ENCODE data around the gene MAGI3.

Gene MAGI3

DNA sequence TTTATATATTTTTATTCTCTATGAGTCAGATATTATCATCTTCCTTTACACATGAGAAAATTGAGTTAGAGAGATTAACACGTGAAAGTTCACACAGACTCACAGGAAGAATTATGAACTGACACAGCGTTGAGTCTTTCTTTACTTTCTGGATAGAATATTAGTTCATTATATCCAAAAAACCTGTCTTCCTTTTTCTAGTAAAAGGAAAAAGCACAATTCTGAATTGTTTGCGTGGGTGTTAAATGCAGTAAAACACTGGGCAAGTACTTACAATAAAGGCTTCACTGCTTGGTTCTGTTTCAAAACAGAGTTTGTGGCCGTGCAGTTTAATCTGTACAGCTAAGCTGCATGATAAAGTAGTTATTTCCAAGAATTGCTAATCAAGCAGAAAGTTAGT is 10.8 kb downstream of the MAGI3 start:
- Histone ChIP-seq H2AFZ (ENCODE audit: insufficient read depth, low read length, poor library complexity) (no peak overlapping the region), H3K23ac (ENCODE audit: low read length) (no peak overlapping the region), H3K79me1 (ENCODE audit: low read length) (no peaks in the 10 kb centered on the region), H3K9ac (ENCODE audit: low read length) (no peak overlapping the region), H3K4me2 (ENCODE audit: low read length) (no peak overlapping the region), H2AK5ac (ENCODE audit: low read length) (no peak overlapping the region), H3K9me3 (ENCODE audit: insufficient read depth, low read depth, low read length) (no peaks in the 10 kb centered on the region), H3K36me3 (ENCODE audit: control insufficient read depth in 1 of 2, insufficient read depth in 2 of 2, low read length in 2 of 2) (no peaks in the 10 kb centered on the region), H4K91ac (ENCODE audit: low read depth, low read length) (no peak overlapping the region), H3K18ac (ENCODE audit: low read length) (no peak overlapping the region), H3K14ac (ENCODE audit: low read length) (no peak overlapping the region), H3K4me3 (ENCODE audit: low read depth, low read length) (no peak overlapping the region), H4K8ac (ENCODE audit: low read depth, low read length) (no peak overlapping the region), H2BK120ac (ENCODE audit: insufficient read depth, low read length, poor library complexity) (no peak overlapping the region), H3K27me3 (ENCODE audit: insufficient read depth, low read length) (no peaks in the 10 kb centered on the region), H2BK12ac (ENCODE audit: low read length) (no peak overlapping the region), H3K27ac (ENCODE audit: low read depth, low read length) (no peak overlapping the region), H3K4me1 (ENCODE audit: control insufficient read depth in 1 of 2, insufficient read depth in 2 of 2, low read length in 2 of 2) (peaks cover 0 to 1% of the 10 kb centered on the region in 2 experiments), H2BK5ac (ENCODE audit: low read depth, low read length, poor library complexity) (no peak overlapping the region), H3K79me2 (ENCODE audit: control insufficient read depth, insufficient read depth, low read length, poor library complexity) (peaks cover 6% of the 10 kb centered on the region), H4K12ac (ENCODE audit: low read depth, low read length) (no peak overlapping the region), H3K4ac (ENCODE audit: low read depth, low read length) (no peak overlapping the region)
- no CpG with 5 or more reads among the region's 4 CpGs for whole genome bisulfite sequencing (ENCODE audit: extremely low coverage, insufficient coverage, insufficient read length)
- DNase-seq, result no peak

DNA sequence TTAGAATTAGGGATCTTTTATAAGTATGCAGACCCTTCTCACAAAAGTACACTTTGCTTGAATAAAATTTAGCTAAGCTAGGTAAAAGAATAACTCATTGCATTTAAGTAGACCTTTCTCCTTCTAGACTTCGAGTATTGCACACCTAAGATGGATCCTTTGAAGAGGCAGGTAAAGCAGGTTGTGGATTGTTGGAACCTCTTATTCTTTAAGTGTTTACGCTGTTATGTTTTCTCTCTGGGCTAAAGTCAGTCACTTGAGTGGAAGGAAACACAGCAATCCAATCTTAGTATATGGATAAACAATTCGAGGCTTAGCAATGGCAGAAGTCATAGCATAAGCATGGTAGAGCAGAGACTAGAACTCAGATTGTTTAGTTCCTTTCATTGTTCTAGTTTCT is 11.4 kb downstream of the MAGI3 start:
- H3K14ac ChIP-seq (ENCODE audit: low read length), result no peak overlapping the region
- H3K9me3 ChIP-seq (ENCODE audit: insufficient read depth, low read depth, low read length), result no peaks in the 10 kb centered on the region
- H3K9ac ChIP-seq (ENCODE audit: low read length), result no peak overlapping the region
- H2BK12ac ChIP-seq (ENCODE audit: low read length), result no peak overlapping the region
- H4K91ac ChIP-seq (ENCODE audit: low read depth, low read length), result no peak overlapping the region
- no peaks in the 10 kb centered on the region for H3K79me1 ChIP-seq (ENCODE audit: low read length)
- H2BK120ac ChIP-seq (ENCODE audit: insufficient read depth, low read length, poor library complexity), result no peak overlapping the region
- no peak overlapping the region for H3K18ac ChIP-seq (ENCODE audit: low read length)
- no peak for DNase-seq
- no peak overlapping the region for H4K12ac ChIP-seq (ENCODE audit: low read depth, low read length)
- no peak overlapping the region for H3K4me3 ChIP-seq (ENCODE audit: low read depth, low read length)
- no peak overlapping the region for H3K23ac ChIP-seq (ENCODE audit: low read length)
- H2AFZ ChIP-seq (ENCODE audit: insufficient read depth, low read length, poor library complexity), result no peak overlapping the region
- peaks cover 7% of the 10 kb centered on the region for H3K79me2 ChIP-seq (ENCODE audit: control insufficient read depth, insufficient read depth, low read length, poor library complexity)
- no peak overlapping the region for H3K27ac ChIP-seq (ENCODE audit: low read depth, low read length)
- WGBS (ENCODE audit: extremely low coverage, insufficient coverage, insufficient read length), result no CpG with 5 or more reads among the region's 3 CpGs
- no peak overlapping the region for H4K8ac ChIP-seq (ENCODE audit: low read depth, low read length)
- H3K4me2 ChIP-seq (ENCODE audit: low read length), result no peak overlapping the region
- H3K4me1 ChIP-seq (ENCODE audit: control insufficient read depth in 1 of 2, insufficient read depth in 2 of 2, low read length in 2 of 2), result no peaks in the 10 kb centered on the region
- H2BK5ac ChIP-seq (ENCODE audit: low read depth, low read length, poor library complexity), result no peak overlapping the region
- H3K27me3 ChIP-seq (ENCODE audit: insufficient read depth, low read length), result no peaks in the 10 kb centered on the region
- H2AK5ac ChIP-seq (ENCODE audit: low read length), result no peak overlapping the region
- no peak overlapping the region for H3K4ac ChIP-seq (ENCODE audit: low read depth, low read length)
- no peaks in the 10 kb centered on the region for H3K36me3 ChIP-seq (ENCODE audit: control insufficient read depth in 1 of 2, insufficient read depth in 2 of 2, low read length in 2 of 2)

DNA sequence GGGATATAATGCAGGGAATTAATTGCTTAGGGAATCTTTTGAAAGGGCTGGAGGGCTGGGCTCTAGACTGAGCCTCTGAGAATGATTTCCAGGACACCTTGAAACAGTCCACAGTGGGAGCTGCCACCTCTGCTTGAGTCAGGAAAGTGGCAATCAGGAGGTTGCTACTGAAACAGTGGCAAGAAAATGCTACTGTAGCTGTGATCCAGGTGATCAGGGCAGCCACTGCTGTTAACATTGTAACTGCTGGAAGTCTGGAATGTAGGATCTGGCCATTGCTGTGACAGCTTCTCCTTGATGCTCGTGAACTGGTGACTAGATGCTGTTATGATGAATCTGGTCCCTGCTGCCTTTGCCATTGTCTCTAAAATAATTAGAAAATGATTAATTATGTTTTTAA is 12.8 kb downstream of the MAGI3 start:
- H2BK5ac ChIP-seq (ENCODE audit: low read depth, low read length, poor library complexity), result no peak overlapping the region
- peaks cover 5% of the 10 kb centered on the region for H3K79me2 ChIP-seq (ENCODE audit: control insufficient read depth, insufficient read depth, low read length, poor library complexity)
- no peak overlapping the region for H3K14ac ChIP-seq (ENCODE audit: low read length)
- no peak overlapping the region for H2BK120ac ChIP-seq (ENCODE audit: insufficient read depth, low read length, poor library complexity)
- H3K4me2 ChIP-seq (ENCODE audit: low read length), result no peak overlapping the region
- H3K36me3 ChIP-seq (ENCODE audit: control insufficient read depth in 1 of 2, insufficient read depth in 2 of 2, low read length in 2 of 2), result no peaks in the 10 kb centered on the region
- no peak overlapping the region for H3K27ac ChIP-seq (ENCODE audit: low read depth, low read length)
- H3K9me3 ChIP-seq (ENCODE audit: insufficient read depth, low read depth, low read length), result no peaks in the 10 kb centered on the region
- H3K27me3 ChIP-seq (ENCODE audit: insufficient read depth, low read length), result no peaks in the 10 kb centered on the region
- H2AFZ ChIP-seq (ENCODE audit: insufficient read depth, low read length, poor library complexity), result no peak overlapping the region
- H3K4me1 ChIP-seq (ENCODE audit: control insufficient read depth in 1 of 2, insufficient read depth in 2 of 2, low read length in 2 of 2), result no peaks in the 10 kb centered on the region
- no peak overlapping the region for H3K18ac ChIP-seq (ENCODE audit: low read length)
- no peak overlapping the region for H3K23ac ChIP-seq (ENCODE audit: low read length)
- peak overlapping the region; percentile 31 for H3K4ac ChIP-seq (ENCODE audit: low read depth, low read length)
- H2AK5ac ChIP-seq (ENCODE audit: low read length), result no peak overlapping the region
- H3K79me1 ChIP-seq (ENCODE audit: low read length), result no peaks in the 10 kb centered on the region
- H4K8ac ChIP-seq (ENCODE audit: low read depth, low read length), result no peak overlapping the region
- DNase-seq, result no peak
- no CpG with 5 or more reads among the region's 1 CpG for WGBS (ENCODE audit: extremely low coverage, insufficient coverage, insufficient read length)
- no peak overlapping the region for H2BK12ac ChIP-seq (ENCODE audit: low read length)
- H3K4me3 ChIP-seq (ENCODE audit: low read depth, low read length), result no peak overlapping the region
- H3K9ac ChIP-seq (ENCODE audit: low read length), result no peak overlapping the region
- H4K91ac ChIP-seq (ENCODE audit: low read depth, low read length), result no peak overlapping the region
- no peak overlapping the region for H4K12ac ChIP-seq (ENCODE audit: low read depth, low read length)

DNA sequence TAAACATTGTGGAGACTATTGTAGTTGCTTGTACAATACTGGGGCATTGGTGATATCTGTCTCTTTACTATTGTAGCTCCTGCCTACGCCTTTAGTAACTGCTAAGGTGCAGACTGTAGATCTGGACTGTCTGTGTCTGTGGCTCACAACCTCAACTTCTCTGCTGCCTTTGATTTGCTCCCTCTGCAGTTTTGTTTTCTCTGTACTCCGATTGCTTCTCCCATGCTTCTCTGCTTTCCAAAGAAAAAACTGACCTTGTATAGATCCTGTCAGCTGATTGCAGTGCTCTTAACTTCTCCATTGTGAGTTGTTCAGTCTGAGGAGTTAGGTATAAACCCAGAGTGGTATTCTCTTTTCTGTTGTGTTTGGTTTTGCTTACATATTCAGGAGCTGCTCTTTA is 15.3 kb downstream of the MAGI3 start:
- H3K79me2 ChIP-seq (ENCODE audit: control insufficient read depth, insufficient read depth, low read length, poor library complexity), result peaks cover 2% of the 10 kb centered on the region
- H2AK5ac ChIP-seq (ENCODE audit: low read length), result no peak overlapping the region
- no peak overlapping the region for H2AFZ ChIP-seq (ENCODE audit: insufficient read depth, low read length, poor library complexity)
- no peak overlapping the region for H3K14ac ChIP-seq (ENCODE audit: low read length)
- DNase-seq, result no peak
- no peaks in the 10 kb centered on the region for H3K27me3 ChIP-seq (ENCODE audit: insufficient read depth, low read length)
- H2BK12ac ChIP-seq (ENCODE audit: low read length), result no peak overlapping the region
- H3K36me3 ChIP-seq (ENCODE audit: control insufficient read depth in 1 of 2, insufficient read depth in 2 of 2, low read length in 2 of 2), result no peaks in the 10 kb centered on the region
- H2BK120ac ChIP-seq (ENCODE audit: insufficient read depth, low read length, poor library complexity), result no peak overlapping the region
- H3K27ac ChIP-seq (ENCODE audit: low read depth, low read length), result no peak overlapping the region
- no peak overlapping the region for H4K91ac ChIP-seq (ENCODE audit: low read depth, low read length)
- WGBS (ENCODE audit: extremely low coverage, insufficient coverage, insufficient read length), result no CpG with 5 or more reads among the region's 2 CpGs
- no peak overlapping the region for H3K9ac ChIP-seq (ENCODE audit: low read length)
- H3K18ac ChIP-seq (ENCODE audit: low read length), result no peak overlapping the region
- no peak overlapping the region for H4K12ac ChIP-seq (ENCODE audit: low read depth, low read length)
- no peak overlapping the region for H3K4ac ChIP-seq (ENCODE audit: low read depth, low read length)
- no peaks in the 10 kb centered on the region for H3K79me1 ChIP-seq (ENCODE audit: low read length)
- H4K8ac ChIP-seq (ENCODE audit: low read depth, low read length), result no peak overlapping the region
- H2BK5ac ChIP-seq (ENCODE audit: low read depth, low read length, poor library complexity), result no peak overlapping the region
- H3K4me1 ChIP-seq (ENCODE audit: control insufficient read depth in 1 of 2, insufficient read depth in 2 of 2, low read length in 2 of 2), result peaks cover 0 to 1% of the 10 kb centered on the region in 2 experiments
- H3K9me3 ChIP-seq (ENCODE audit: insufficient read depth, low read depth, low read length), result no peaks in the 10 kb centered on the region
- H3K4me3 ChIP-seq (ENCODE audit: low read depth, low read length), result no peak overlapping the region
- no peak overlapping the region for H3K23ac ChIP-seq (ENCODE audit: low read length)
- H3K4me2 ChIP-seq (ENCODE audit: low read length), result peak overlapping the region; percentile 24

Measured in trophoblast cell (in vitro differentiated cells and primary cell).